Measurements from ENCODE around the gene SUOX.

Gene SUOX

GRCh38 chr12:56046027-56046780 lies 49.1 kb downstream of the SUOX start:
- DNase-seq (ENCODE audit: insufficient read length) (no peak), FAIRE-seq (no peak)
- TF ChIP-seq POLR2AphosphoS5 (IDR thresholded peaks at IDR 0.05; ENCODE audit: low read depth, low read length) (peak; percentile 15; the same call in 1 of the 2 replicates), POLR2A (IDR thresholded peaks at IDR 0.05; ENCODE audit: low read depth, low read length) (no peak; the same call in 1 of the 2 replicates), TAF1 (IDR thresholded peaks at IDR 0.05; ENCODE audit: borderline replicate concordance, low read depth, low read length) (no peak)

- no peak for FAIRE-seq
- DNase-seq (ENCODE audit: insufficient read length) = no peak
- TF ChIP-seq POLR2AphosphoS5 (IDR thresholded peaks at IDR 0.05; ENCODE audit: low read depth, low read length) (no peak), TAF1 (IDR thresholded peaks at IDR 0.05; ENCODE audit: borderline replicate concordance, low read depth, low read length) (no peak), POLR2A (IDR thresholded peaks at IDR 0.05; ENCODE audit: low read depth, low read length) (no peak)
Measured at GRCh38 chr12:56053407-56053893, 56.4 kb downstream of the SUOX start.

Measured in GM12892 (cell line).